HG03378 (cell line): ENCODE measurements around the gene S100A3.
"Not testable (repeated sequence)": the region's sequence is repeated elsewhere in the genome, so short reads cannot be mapped to it uniquely, and the experiment has no call there.

ENCODE experiments used
- ATAC-seq: cut with Tn5 transposase; IDR thresholded peaks from one replicate; pipeline ENCODE4 v1.9.1; 2021; ENCODE audit warnings: mild to moderate bottlenecking, moderate library complexity; ENCODE audit not compliant: unreplicated experiment

S100A3 gene, protein sequence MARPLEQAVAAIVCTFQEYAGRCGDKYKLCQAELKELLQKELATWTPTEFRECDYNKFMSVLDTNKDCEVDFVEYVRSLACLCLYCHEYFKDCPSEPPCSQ

DNA sequence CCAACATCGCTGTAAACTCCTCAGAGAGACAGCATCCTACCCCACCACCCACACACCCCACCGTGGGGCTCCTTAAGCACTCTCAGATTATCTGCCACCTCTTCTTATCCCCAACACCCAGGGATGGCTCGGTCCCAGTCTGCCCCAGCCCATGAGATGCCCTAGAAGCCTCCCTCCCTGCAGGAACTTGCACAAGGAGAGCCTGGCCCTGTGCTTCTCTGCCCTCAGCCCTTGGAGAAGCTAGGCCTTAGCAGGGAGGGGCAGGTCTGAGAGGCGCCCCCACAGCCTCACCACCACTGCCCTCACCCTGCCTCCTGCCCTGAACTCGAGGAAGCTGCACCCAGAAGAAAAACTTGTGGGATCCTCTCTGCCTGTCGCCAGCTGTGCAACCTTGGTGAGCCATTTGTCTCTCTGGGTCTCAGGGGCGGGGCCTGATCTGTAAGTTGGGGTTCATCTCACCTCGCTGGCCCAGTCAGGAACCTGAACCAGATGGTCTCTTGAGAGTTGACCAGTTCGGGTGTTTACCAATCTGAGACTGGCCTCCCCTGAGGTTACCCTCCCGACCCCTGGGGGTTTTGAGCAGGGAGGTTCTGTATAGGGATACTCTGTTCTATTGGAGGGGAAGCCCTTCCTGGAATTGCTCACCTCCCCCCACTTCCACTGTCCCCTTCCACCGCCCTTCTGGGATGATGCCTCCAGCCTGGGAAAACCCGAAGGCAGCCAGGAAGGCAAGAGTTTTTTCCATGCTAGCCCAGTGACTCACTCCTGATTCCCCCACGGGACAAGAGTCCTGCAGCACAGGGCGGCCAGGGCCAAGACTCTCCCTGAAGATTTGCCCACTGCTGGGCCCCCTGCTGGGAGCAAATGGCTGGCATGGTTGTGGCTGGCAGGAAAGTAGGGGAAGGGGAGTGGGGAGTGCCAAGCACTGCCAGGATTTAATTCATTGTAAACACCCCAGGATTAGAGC, at the start of gene S100A3:
TSS of gene S100A3 (minus strand) at position 537 of the 967 bp plus-strand sequence. CDS start 773 bp downstream, outside the sequence.
- no peak for ATAC-seq

DNA sequence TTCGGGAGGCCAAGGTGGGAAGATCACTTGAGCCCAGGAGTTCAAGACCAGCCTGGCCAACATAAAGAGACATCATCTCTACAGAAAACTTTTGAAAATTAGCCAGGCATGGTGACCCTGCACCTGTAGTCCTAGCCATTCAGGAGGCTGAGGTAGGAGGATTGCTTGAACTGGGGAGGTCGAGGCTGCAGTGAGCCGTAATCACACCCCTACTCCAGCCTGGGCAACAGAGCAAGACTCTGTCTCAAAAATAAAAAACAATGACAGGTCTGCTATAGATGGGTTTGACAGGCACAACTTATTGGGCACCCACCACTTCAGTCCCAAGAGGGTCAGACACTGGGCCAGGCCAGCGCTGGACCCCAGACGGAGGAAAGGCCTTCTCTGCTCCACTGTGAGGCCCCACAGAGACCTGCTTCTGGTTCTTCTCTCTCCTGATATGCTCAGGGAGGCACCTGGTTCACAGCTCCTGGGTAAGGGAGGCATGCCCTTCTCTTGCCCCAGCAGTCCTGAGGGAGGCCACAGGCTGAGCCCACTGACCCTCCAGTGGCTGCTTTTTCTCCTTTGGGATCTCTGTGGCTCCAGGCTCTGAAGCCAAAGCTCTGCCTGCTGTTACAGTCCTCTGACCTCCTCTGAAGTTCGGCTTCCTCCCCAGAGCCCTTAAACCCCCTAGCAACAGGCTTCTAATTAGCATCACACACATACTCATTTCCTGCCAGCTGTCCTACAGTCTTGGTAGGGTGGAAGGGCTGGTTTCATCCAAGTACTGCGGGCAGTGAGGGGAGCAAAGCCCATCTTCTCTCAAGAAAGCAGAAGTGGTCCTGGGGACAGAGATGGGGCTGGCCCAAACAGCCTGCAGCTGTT, 49.5 kb upstream of the S100A3 start:
- ATAC-seq, result peak; percentile 97

DNA sequence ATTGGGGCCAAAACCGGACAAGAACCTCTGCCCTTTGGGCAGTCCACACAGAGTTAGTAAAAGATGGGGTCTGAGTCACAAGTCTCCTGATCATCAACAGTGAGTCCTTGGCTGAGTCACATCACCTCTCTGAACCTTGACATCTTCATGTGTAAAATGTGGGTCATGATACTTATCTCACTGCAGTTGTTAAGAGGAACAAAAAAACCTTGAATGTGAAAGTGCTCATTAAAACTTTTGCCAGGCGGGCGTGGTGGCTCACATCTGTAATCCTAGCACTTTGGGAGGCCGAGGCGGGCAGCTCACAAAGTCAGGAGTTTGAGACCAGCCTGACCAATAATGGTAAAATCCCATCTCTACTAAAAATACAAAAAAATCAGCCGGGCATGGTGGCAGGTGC, 48.1 kb upstream of the S100A3 start:
- ATAC-seq, result no peak

DNA sequence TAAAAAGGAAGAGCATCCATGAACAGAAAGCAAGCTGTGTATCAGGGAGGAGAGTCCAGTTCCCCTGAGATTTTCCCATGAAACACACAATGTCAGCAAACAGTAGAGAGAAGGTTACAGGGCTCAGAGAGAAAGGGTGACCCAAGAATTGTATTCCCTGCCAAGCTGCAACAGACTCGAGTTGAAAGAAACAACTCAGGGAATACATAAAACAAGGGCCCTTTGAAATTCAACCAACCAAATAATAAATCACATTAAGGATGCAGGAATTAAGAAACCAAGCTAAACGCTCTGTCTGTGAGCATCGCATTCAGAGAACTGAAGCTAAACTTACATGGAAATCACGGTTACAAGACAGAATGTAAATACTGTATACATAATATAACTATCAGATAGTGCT, 43.7 kb upstream of the S100A3 start:
- no peak for ATAC-seq

DNA sequence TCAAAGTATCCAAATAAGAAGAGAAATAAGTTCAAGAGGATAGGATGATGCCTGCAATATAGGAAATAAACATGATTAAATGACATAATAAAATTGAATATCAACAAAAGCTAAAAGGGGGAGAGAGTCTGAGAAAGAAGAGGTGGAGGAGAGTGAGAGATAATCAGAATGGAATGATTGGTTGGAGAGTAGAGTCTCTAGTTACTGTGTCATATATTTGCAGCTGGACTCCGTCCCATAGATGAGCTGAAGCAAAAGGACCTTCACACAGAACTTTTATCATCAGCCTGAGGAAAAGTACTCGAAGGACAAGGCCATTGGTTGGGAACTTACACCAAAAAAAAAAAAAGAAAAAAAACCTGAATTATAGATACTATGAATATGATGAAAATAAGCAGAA, 39.4 kb upstream of the S100A3 start:
- no peak for ATAC-seq

DNA sequence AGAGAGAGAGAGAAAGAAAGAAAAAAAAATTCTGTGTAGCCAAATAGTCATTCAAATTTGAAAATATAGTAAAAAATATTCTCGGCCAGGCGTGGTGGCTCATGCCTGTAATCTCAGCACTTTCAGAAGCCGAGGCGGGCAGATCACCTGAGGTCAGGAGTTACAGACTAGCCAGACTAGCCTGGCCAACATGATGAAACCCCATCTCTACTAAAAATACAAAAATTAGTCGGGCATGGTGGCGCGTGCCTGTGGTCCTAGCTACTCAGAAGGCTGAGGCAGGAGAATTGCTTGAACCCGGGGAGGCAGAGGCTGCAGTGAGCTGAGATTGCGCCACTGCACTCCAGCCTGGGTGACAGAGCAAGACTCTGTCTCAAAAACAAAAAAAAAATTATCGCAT, 39.0 kb upstream of the S100A3 start:
- ATAC-seq, result not testable (repeated sequence)

DNA sequence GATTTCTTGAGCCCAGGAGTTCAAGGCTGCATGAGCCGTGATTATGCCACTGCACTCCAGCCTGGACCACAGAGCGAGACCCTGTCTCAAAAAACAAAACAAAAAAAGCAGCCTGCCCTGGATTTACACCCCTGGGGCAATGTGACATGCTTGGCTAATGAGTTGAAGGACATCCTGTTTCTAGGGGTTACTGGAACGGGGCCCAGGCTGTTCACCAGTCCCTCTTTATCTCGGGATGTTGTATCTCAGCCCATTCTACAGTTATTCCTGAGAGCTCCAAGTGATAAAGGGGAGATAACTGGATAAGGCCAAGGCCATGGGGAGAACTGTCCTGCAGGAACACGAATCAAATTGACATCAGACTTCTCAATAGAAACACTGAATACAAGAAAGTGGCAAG, 38.3 kb upstream of the S100A3 start:
- no peak for ATAC-seq

DNA sequence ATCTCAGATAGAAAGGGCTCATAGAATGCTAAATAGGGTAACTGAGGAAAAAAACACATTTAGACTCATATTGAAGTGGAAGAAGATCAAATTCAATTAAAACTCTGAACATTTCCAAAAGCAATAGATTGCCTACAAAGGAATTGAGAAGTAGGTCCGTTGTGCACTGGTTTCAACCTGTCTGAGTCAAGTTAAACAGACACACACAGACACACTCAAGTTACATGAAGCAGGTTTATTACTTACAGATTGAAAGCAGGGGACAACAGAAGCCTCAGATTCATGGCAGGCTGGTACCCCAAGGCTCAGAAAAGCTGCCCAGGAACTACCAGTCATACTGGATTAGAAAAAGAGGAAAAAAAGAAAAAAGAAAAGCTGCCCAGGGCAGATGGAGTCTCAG, 37.3 kb upstream of the S100A3 start:
- ATAC-seq, result no peak

DNA sequence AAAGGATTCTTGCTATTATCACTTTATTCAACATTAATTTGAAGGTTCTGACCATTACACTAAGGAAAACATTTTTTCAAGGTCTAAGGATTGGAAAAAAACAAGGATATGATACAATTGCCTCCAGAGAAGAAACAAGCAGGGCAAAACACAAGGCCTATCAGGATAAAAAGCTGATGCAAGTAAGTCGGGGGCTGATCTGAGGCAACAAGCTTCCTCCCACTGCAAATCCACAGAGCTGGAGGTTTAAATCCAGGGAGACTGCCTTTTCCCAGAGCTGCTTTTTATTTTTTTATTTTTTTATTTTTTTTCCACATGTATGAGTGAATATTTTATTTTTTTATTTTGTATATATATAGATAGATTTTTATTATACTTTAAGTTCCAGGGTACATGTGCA, 35.9 kb upstream of the S100A3 start:
- no peak for ATAC-seq

DNA sequence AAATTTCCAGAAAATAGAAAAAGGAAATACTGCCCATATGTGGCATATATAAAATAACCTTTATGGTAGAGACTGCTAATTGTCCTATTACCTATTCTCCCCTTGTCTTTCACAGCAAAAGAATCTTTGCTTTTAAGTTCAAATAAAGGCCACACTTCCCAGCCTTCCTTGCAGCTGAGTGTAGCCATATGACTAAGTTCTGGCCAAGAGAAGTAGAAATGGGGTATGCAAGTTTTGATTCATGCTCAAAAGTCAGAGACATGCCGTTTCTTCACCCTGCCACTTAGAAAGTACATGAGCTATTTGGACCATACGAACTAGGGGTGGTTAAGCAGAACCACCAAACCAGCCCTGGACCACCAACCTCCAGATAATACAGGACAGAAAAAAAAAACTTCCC, 34.9 kb upstream of the S100A3 start:
- no peak for ATAC-seq

DNA sequence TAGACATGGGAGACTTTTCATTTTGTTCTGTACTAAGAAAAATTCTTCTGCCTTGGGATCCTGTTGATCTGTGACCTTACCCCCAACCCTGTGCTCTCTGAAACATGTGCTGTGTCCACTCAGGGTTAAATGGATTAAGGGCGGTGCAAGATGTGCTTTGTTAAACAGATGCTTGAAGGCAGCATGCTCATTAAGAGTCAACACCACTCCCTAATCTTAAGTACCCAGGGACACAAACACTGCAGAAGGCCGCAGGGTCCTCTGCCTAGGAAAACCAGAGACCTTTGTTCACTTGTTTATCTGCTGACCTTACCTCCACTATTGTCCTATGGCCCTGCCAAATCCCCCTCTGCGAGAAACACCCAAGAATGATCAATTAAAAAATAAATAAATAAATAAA, 34.5 kb upstream of the S100A3 start:
- ATAC-seq, result not testable (repeated sequence)

DNA sequence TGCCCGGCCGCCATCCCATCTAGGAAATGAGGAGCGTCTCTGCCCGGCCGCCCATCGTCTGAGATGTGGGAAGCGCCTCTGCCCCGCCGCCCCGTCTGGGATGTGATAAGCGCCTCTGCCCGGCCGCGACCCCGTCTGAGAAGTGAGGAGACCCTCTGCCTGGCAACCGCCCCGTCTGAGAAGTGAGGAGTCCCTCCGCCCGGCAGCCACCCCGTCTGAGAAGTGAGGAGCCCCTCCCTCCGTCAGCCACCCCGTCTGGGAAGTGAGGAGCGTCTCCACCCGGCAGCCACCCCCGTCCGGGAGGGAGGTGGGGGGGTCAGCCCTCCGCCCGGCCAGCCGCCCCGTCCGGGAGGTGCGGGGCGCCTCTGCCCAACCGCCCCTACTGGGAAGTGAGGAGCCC, 33.8 kb upstream of the S100A3 start:
- ATAC-seq, result not testable (repeated sequence)

DNA sequence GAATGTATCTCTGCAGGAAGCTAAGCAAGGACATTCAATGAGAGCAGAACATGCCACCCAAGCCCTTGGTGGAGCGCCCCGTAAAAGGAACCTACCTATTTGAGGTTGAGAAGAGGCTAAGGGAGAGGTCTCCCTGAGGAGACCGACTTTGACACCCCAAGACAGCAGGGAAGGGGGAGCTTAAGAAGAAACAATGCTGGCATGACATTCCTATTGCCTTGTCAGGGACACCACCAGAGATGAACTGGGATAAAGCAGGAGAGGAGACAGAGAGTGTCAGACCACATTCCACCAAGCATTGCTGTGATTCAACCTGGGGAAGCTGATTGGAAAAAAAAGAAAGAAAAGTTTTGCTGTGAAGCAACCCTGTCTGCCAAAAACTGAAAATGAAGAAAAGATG, 29.9 kb upstream of the S100A3 start:
- ATAC-seq, result no peak

DNA sequence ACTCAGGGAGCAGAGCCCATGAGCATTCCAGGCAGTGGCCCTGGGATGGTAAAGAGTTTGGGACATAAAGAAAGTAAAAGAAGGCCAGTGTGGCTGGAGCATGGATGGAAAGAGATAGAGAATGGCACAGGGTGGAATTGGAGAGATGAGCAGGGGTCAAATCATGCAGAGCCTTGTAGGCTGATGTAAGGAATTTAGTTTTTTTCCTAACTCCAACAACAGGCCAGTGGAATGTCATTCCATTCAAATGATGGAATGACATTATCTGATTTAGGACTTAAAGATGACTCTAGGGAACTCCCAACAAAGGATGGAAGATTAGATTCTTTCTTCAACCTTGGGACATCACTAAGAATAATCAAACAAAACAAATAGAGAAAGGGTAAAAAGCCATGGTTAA, 29.4 kb upstream of the S100A3 start:
- ATAC-seq, result no peak

DNA sequence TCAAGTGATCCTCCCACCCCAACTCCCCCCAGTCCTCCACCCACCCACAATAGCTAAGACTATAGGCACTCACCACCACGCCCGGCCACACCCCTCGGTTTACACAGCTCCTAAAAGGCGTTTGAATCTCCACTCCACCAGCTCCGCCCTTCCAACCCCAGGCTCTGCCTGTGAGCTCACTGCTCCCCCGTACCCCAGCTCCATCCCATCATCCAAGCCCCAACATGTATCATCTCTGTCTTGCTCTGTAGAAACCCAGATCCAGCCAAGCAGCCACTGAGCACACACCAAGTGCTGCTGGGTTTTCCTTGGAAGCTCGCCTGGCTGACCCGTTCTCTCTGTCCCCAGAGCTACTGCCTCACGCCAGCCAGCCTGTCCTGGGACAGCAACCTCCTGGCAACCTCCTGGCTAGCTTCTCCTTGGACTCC, 28.6 kb upstream of the S100A3 start:
- ATAC-seq, result no peak

DNA sequence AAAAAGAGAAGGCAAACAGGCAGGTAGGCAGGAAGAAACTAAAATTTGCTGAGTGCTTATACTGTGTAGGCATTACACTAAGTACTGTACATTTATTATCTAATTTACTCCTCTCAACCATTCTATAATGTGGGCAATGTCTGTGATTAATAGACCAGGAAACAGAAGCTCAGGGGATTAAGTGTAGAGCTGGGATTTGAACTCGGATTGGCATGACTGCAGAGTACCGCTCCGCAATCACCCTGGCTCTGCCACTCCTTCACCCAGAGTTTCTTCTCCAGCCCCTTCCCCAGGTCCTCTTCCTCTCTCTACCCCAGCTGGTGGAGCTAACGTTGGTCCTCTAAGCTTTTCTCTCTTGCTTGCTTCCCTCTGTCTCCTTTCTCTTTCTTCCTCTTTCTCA, 28.1 kb upstream of the S100A3 start:
- no peak for ATAC-seq

DNA sequence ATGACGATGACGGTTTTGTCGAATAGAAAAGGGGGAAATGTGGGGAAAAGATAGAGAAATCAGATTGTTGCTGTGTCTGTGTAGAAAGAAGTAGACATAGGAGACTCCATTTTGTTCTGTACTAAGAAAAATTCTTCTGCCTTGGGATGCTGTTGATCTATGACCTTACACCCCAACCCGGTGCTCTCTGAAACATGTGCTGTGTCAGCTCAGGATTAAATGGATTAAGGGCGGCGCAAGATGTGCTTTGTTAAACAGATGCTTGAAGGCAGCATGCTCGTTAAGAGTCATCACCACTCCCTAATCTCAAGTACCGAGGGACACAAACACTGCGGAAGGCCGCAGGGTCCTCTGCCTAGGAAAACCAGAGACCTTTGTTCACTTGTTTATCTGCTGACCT, 26.4 kb upstream of the S100A3 start:
- not testable (repeated sequence) for ATAC-seq

DNA sequence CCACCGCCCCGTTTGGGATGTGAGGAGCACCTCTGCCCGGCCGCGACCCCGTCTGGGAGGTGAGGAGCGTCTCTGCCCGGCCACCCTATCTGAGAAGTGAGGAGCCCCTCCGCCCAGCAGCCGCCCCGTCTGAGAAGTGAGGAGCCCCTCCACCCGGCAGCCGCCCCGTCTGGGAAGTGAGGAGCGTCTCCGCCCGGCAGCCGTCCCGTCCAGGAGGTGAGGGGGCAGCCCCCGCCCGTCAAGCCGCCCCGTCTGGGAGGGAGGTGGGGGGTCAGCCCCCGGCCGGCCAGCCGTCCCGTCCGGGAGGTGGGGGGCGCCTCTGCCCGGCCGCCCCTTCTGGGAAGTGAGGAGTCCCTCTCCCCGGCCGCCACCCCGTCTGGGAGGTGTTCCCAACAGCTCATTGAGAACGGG, 26.0 kb upstream of the S100A3 start:
- ATAC-seq, result not testable (repeated sequence)

DNA sequence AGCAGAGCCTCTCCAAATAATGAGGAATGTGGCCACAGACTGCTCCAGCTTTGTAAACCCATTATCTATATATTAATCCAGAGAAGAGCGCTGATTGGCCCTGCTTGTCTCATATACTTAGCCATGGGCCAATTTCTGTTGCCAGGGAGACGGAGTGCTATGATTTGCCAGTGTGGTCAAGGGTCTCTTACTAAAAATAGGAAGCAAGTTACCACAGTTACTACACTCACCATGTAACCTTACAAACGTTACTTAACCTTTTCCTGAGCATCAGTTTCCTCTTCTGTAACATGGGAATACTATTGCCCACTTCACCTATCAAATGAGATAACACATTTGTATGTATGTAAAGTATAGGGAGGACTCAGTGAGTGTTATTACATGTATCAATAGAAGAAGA, 24.3 kb upstream of the S100A3 start:
- no peak for ATAC-seq

DNA sequence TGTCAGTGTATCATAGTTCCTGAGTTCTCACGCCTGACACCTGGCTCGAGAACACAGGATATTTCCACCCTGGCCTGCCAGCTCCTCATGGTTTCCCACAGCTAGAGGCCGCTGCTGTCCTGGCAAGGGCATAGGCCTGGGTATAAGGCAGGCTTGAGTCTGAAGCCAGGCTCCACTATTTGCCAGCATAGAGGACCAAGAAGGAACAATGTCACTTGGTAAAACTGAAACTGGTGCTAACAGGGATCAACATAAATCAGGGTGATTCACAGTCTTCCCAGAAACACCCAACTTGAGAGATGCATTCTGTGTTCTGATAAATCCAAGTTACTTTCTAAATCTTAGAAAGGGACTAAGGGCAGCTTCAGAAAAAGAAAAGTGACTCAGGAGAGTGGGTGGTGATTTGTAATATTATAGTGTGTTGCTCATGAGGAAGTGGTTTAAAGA, 23.5 kb upstream of the S100A3 start:
- no peak for ATAC-seq

DNA sequence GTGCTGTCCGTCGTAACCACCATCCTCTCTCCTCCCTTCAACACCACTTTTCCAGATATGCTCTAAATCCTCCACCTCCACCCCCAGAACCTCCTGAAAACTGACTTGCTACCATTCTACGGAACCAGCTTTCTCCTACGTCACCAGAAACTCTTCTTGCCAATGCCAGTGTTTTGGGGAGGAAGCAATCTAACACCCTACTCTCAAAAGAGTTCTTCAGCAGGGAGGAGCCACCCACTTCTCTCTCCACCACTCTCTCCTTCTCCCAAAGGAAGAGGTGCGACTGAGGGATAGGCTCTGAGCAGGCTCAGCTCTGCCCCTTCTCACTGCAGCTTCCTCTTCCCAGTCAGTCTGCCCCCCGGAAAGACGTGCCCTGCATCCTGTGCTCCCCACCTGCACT, 22.6 kb upstream of the S100A3 start:
- no peak for ATAC-seq
